Cardiac septum (tissue), 1 donor: Measurements from ENCODE around the gene PNPT1. TPM values are rescaled to one million over a fixed set of nuclear protein-coding genes. Genes with fewer than 3 reads are reported as not detected.
"Not testable (repeated sequence)": the region's sequence is repeated elsewhere in the genome, so short reads cannot be mapped to it uniquely, and the experiment has no call there.

Experiments
- DNase-seq: peaks from one replicate; pipeline ENCODE4 v3.0.0-alpha.2; 2020; ENCODE audit warnings: low spot score
- intact Hi-C: fragments of 100-400 bp; cut with DNase I; formaldehyde crosslinking; loops from one replicate; pipeline ENCODE4 v1.14.0; 2022
- total RNA-seq: library from RNA; stranded (reverse); fragmentation: NEBNext Ultra II Directional; extraction: Animal tissue kit (Norgen Biotek cat#: 25700); gene quantifications from one replicate; pipeline ENCODE4 v1.2.1, GENCODE V29; 2021
- donor health status: DM: no; HTN: no; CAD: no.

PNPT1 gene
- total RNA-seq, 1 donor from 2014 or later, result 21.9 TPM

GRCh38 chr2:55609193-55609794, 84.3 kb downstream of the PNPT1 start:
- DNase-seq, result no peak
- intact Hi-C loops, result no loop called here

- intact Hi-C loops, result no loop called here
- DNase-seq, result no peak
These were observed 85.9 kb downstream of the PNPT1 start for GRCh38 chr2:55607717-55608116.

- intact Hi-C loops, result no loop called here
- no peak for DNase-seq
These were observed 89.5 kb downstream of the PNPT1 start for GRCh38 chr2:55604027-55604565.

GRCh38 chr2:55601849-55602248, 91.8 kb downstream of the PNPT1 start:
- intact Hi-C loops, result no loop called here
- DNase-seq, result no peak

GRCh38 chr2:55598056-55598795, 95.4 kb downstream of the PNPT1 start:
- DNase-seq, result no peak
- intact Hi-C loops, result no loop called here

- DNase-seq, result not testable (repeated sequence)
These were observed 96.8 kb downstream of the PNPT1 start for GRCh38 chr2:55596795-55597194.

GRCh38 chr2:55595536-55595935, 98.1 kb downstream of the PNPT1 start:
- no peak for DNase-seq
- intact Hi-C loops, result no loop called here

More at GRCh38 chr2:55596795-55597194, 96.8 kb downstream of the PNPT1 start:
- intact Hi-C loops, result not testable (repeated sequence)

- intact Hi-C loops, result no loop called here
- DNase-seq, result no peak
These were observed 101.5 kb downstream of the PNPT1 start for GRCh38 chr2:55592130-55592529.

- intact Hi-C loops, result no loop called here
- no peak for DNase-seq
These were observed 102.7 kb downstream of the PNPT1 start for GRCh38 chr2:55590810-55591440.

GRCh38 chr2:55585451-55586080, 108.1 kb downstream of the PNPT1 start:
- intact Hi-C loops, result no loop called here
- no peak for DNase-seq

Other genes starting within 250 kb of the PNPT1 start
- 23.0 TPM for gene CFAP36, start 174.1 kb downstream of the PNPT1 start, total RNA-seq
- 29.6 TPM for gene PPP4R3B, start 76.2 kb downstream of the PNPT1 start, total RNA-seq
- 48.5 TPM for gene EFEMP1, start 229.9 kb upstream of the PNPT1 start, total RNA-seq